MM.1S (cell line): Measurements from ENCODE around the gene IMMP2L.

Source experiments
- EZH2 ChIP-seq: fragments of 300-600 bp; sonication (generic); optimal IDR thresholded peaks from 2 replicates; pipeline ENCODE3; 2017; ENCODE audit warnings: low read depth, mild to moderate bottlenecking, antibody characterized with exemption, low read length, mixed read lengths
- TF ChIP-seq, protein P1 (sequence below): fragments of 300-600 bp; sonication (generic); IDR thresholded peaks from 2 replicates; pipeline ENCODE4 v1.5.1; 2016; ENCODE audit warnings: antibody characterized with exemption, low read length, mixed read lengths

DNA sequence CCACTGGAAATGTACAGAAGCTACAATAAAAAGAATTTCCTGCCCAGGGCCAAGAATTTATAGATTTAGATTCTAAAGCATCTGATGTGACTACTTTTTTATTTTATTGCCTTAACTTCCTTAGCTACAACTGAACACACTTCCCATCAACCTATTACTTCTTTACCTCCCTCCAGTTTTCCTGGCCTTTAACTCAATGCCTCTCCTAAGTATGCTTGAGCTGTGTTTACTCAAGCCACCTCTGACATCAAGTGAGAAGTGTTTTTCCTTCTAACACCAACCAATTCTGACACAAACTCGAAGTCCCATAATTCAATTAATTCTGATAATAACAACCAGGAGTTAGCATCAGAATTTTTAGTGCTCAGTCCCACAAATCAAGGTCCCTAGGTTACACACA is 170.0 kb downstream of the IMMP2L start:
- TF ChIP-seq, protein P1, sequence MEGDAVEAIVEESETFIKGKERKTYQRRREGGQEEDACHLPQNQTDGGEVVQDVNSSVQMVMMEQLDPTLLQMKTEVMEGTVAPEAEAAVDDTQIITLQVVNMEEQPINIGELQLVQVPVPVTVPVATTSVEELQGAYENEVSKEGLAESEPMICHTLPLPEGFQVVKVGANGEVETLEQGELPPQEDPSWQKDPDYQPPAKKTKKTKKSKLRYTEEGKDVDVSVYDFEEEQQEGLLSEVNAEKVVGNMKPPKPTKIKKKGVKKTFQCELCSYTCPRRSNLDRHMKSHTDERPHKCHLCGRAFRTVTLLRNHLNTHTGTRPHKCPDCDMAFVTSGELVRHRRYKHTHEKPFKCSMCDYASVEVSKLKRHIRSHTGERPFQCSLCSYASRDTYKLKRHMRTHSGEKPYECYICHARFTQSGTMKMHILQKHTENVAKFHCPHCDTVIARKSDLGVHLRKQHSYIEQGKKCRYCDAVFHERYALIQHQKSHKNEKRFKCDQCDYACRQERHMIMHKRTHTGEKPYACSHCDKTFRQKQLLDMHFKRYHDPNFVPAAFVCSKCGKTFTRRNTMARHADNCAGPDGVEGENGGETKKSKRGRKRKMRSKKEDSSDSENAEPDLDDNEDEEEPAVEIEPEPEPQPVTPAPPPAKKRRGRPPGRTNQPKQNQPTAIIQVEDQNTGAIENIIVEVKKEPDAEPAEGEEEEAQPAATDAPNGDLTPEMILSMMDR, result no peak
- no peak for TF ChIP-seq EZH2
